Activated CD4-positive, alpha-beta T cell treated with anti-CD3 and anti-CD28 coated beads, Interleukin-2, Interleukin-4, amounts not matched to agents 100 ng/mL and 50 ng/mL, durations not matched to agents 16 hours and 8 hours (primary cell): Measurements from ENCODE around the gene SCO1.

Experiments
- DNase-seq: peaks from one replicate; pipeline ENCODE4 v3.0.0-alpha.2; 2020; ENCODE audit warnings: low spot score

Gene SCO1

GRCh38 chr17:10652984-10653659 lies 44.2 kb downstream of the SCO1 start:
- DNase-seq = peak; percentile 5

GRCh38 chr17:10651927-10652326 lies 45.4 kb downstream of the SCO1 start:
- no peak for DNase-seq

- no peak for DNase-seq
Measured at GRCh38 chr17:10649602-10650001, 47.7 kb downstream of the SCO1 start.

- DNase-seq = no peak
Measured at GRCh38 chr17:10648956-10649355, 48.4 kb downstream of the SCO1 start.

- DNase-seq = no peak
Measured at GRCh38 chr17:10648381-10648780, 49.0 kb downstream of the SCO1 start.

- DNase-seq = peak; percentile 68
Measured at GRCh38 chr17:10646392-10646990, 50.8 kb downstream of the SCO1 start.

GRCh38 chr17:10640475-10640874 lies 56.9 kb downstream of the SCO1 start:
- no peak for DNase-seq

GRCh38 chr17:10638151-10638550 lies 59.2 kb downstream of the SCO1 start:
- DNase-seq = no peak

- DNase-seq = no peak
Measured at GRCh38 chr17:10635290-10635689, 62.0 kb downstream of the SCO1 start.

- DNase-seq = no peak
Measured at GRCh38 chr17:10633738-10634379, 63.5 kb downstream of the SCO1 start.

GRCh38 chr17:10631701-10632100 lies 65.6 kb downstream of the SCO1 start:
- DNase-seq = no peak

- DNase-seq = peak; percentile 16
Measured at GRCh38 chr17:10631048-10631700, 66.2 kb downstream of the SCO1 start.

GRCh38 chr17:10629706-10630105 lies 67.6 kb downstream of the SCO1 start:
- DNase-seq = no peak

GRCh38 chr17:10628756-10629155 lies 68.6 kb downstream of the SCO1 start:
- peak; percentile 19 for DNase-seq

GRCh38 chr17:10626390-10626789 lies 70.9 kb downstream of the SCO1 start:
- DNase-seq = no peak

- no peak for DNase-seq
Measured at GRCh38 chr17:10624969-10625368, 72.4 kb downstream of the SCO1 start.

- DNase-seq = no peak
Measured at GRCh38 chr17:10623737-10624338, 73.5 kb downstream of the SCO1 start.

GRCh38 chr17:10622617-10623485 lies 74.5 kb downstream of the SCO1 start:
- no peak for DNase-seq
